SKM-1 treated with dmso at 0.1 percent for 144 hours (cell line): ENCODE data around the gene PTGES3L.
A peak's percentile ranks its signal among the peaks of the same experiment; 100 is the strongest.
"Not testable (repeated sequence)": the region's sequence is repeated elsewhere in the genome, so short reads cannot be mapped to it uniquely, and the experiment has no call there.

Experiments
- DNase-seq: peaks from one replicate; lab custom pipeline; 2025; ENCODE audit not compliant: unreplicated experiment; lab: John Stamatoyannopoulos, UW

The PTGES3L gene

GRCh38 chr17:43014649-43015542 lies 35.0 kb upstream of the PTGES3L start:
- DNase-seq, result no peak

- DNase-seq, result no peak
These were observed 34.3 kb upstream of the PTGES3L start for GRCh38 chr17:43014020-43014648.

DNA sequence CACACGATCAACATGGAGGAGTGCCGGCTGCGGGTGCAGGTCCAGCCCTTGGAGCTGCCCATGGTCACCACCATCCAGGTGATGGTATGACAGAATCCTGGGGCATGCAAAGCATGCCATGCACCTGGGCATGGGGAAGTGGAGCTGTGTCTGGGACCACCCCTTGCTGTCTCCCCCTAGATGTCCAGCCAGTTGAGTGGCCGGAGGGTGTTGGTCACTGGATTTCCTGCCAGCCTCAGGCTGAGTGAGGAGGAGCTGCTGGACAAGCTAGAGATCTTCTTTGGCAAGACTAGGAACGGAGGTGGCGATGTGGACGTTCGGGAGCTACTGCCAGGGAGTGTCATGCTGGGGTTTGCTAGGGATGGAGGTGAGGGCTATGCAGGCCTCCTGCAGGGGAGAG lies 33.4 kb upstream of the PTGES3L start:
- DNase-seq, result no peak

- DNase-seq, result no peak
These were observed 32.0 kb upstream of the PTGES3L start for GRCh38 chr17:43011728-43012472.

DNA sequence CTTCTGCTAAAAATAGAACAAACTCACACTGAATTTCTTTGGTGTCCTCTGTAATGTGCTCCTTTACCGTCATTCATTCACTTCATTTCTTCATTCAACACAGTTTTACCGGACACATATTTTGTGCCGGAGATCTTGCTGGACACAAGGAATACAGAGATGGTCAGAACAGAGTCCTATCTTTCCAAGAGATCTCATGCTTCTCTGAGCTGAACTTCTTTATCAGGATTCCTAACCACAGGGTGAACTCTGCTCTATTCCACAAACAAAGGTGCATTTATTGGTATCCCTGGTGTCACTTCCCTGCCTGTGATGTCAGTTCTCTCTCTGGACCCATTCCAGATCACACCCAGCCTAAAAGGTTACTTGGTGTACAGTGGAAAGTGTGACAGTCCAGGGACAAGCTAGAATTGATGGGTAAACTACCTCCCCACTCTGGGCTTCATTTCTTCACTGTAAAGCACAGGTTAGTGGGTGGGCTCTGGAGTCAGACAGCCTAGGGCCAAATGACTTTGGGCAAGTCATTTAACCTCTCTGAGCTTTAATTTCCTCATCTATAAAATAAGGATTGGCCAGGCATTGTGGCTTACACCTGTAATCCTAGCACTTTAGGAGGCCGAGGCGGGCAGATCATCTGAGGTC lies 30.9 kb upstream of the PTGES3L start:
- no peak for DNase-seq

GRCh38 chr17:43006639-43007551 lies 27.0 kb upstream of the PTGES3L start, which contains the start of gene IFI35:
Gene IFI35, plus strand, starts transcription at chr17:43006784. Its CDS starts 164 bp downstream, at chr17:43006948.
- peak; percentile 75 for DNase-seq

DNA sequence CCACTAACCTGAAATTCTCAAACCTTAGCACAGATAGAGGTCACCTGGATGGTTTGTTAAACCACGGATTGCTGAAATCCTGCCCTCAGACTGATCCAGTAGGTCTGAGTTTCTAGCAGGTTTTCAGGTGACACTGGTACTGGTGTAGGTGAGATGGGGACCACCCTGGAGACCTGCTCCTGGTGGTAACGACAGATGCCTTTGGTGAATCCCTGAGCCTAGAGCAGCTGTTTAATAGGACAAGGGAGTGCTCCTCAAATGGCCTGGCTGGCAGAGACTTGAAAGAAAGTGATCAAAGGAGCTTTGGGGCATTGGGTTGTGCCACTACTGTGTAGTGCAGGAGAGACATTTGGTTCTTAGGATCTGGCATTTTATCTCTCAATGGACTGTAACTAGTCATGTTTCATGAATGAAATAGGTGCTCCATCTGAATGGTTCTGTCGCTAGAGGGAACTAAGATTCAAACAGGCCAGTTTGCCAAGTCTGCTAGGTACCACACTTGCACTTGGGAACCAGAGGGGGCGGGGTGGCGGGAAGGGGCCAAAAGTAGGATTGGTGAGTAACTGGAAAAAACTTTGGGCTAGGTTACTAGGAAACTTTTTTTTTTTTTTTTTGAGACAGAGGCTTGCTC lies 23.8 kb upstream of the PTGES3L start:
- DNase-seq, result no peak

DNA sequence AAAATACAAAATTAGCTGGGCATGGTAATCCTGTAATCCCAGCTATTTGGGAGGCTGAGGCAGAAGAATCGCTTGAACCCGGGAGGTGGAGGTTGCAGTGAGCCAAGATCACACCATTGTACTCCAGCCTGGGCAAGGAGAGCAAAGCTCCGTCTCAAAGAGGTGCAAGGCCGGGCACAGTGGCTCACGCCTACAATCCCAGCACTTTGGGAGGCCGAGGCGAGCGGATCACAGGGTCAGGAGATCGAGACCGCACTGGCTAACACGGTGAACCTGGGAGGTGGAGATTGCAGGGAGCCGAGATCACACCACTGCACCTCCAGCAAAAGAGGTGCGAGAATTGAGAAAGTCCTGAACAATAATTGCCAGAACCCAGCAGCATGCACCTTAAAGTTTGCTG lies 21.0 kb upstream of the PTGES3L start:
- DNase-seq, result not testable (repeated sequence)

DNA sequence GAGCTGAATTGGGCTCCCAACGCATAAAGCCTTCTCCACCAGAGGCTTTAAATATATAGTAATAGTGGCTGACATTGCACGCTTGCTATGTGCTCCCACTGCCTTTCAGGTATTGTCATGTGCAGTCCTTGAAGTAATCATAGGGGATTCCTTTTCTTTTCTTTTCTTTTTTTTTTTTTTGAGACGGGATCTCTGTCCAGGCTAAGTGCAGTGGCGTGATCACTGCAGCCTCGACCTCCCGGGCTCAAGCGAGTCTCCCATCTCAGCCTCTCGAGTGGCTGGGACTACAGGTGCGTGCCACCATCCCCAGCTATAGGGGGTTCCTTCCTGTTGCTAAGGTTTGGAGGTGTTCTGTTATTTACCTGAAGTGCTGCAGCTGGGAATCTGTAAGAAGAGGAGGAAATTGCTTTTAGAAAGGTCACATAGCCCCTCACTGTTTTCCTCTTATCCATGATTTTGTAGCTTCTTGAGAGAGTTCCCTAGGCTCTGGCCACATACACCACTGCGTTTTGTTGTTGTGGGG lies 19.2 kb upstream of the PTGES3L start:
- DNase-seq, result no peak

DNA sequence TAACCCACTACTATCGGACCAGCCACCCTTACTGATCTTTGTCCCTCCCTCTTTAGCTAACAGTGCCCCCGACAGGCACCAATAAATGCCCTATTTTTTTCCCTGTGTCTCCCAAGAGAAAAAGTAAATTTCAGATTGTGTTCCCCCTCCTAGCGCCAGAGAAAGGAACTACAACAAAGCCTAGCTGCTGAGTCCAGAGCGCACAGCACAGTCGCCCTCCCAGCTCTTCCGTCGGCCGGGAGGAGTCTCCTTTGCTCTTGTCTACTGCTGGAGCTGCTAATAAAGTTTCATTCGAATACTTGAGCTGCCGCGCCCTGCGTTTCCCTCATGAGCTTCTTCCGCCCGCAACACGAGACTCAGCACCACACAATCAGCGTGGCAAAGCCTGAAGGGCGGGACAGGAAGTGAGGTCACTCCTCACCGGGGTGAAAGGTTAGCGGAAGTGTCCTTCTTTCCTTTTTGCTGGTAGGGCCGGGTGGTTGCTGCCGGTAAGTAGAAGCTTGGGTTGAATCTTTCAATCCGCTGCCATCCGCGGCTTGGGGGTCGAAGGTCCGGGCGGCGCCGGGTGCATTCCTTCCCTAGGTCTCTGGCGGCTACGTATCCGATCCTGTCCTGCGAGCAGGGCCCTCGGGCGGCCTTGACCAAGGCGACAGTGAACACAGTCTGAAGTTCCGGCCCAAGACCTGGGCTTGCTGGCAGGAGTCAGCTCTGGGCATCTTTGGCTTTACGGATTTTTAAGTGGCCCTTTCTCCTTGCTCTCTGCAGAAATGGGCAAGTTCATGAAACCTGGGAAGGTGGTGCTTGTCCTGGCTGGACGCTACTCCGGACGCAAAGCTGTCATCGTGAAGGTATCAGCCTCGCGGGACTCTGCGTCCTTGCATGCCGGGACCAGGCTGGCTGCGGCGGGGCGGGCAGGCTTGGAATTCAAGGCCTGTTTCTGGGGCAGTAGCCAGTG lies 18.4 kb upstream of the PTGES3L start, which contains the start of gene RPL27:
Gene RPL27, plus strand, starts transcription at position 436 of the 955 bp plus-strand sequence. Its CDS starts 332 bp downstream, at position 768.
- peak; percentile 100 for DNase-seq

- no peak for DNase-seq
These were observed 17.6 kb upstream of the PTGES3L start for GRCh38 chr17:42997390-42997983.

GRCh38 chr17:42993913-42994312 lies 14.0 kb upstream of the PTGES3L start:
- DNase-seq, result not testable (repeated sequence)

- DNase-seq, result no peak
These were observed 13.0 kb upstream of the PTGES3L start for GRCh38 chr17:42992872-42993271.

DNA sequence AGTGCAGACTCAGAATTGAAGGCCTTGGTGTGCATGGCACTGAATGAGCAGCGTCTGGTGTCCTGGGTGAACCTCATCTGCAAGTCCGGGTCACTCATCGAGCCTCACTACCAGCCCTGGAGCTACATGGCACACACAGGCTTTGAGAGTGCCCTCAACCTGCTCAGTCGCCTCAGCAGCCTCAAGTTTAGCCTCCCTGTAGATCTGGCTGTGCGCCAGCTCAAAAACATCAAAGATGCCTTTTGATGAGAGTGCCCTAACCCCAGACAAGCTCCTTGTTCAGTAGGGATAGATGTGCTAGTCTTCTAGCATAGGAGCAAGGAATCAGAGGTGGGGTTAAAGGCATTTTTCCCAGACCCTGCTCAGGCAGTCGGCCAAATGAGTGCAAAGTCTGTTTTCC lies 11.6 kb upstream of the PTGES3L start:
- DNase-seq, result no peak

DNA sequence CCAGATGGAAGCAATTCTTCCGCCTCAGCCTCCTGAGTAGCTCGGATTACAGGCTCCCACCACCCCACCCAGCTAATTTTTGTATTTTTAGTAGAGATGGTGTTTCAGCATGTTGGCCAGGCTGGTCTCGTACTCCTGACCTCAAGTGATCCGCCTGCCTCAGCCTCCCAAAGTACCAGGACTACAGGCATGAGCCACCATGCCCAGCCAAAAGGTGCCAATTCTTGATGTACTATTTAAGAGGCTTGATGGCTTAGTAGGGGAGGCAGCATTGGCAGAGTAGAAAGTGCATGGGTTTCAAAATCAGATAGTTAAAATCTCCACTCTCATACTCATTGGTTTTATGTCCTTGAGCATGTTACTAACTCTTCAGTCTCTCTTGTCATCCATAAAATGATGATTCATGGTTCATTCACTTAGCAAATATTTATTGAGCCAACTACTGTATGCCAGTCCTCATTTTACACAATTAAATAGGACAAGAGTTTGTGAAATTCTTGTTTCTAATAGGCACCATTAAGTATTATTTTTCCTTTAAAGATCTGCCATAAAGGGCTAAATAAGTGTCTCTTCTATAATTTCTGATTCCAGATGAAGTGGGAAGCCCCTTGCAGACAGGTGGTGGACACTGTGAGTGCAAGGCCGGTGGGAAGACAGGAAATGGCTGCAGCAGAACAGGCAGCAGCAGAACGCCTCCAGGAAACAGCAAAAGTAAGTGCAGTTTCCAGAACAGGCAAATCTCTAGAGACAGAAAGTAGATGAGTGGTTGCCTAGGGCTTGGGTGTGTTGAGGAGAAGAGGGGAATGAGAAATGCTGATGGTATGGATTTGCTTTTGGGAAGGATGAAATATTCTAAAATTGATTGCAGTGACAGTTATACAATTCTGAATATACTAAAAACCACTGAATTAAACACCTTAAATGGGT lies 10.1 kb upstream of the PTGES3L start:
- no peak for DNase-seq

DNA sequence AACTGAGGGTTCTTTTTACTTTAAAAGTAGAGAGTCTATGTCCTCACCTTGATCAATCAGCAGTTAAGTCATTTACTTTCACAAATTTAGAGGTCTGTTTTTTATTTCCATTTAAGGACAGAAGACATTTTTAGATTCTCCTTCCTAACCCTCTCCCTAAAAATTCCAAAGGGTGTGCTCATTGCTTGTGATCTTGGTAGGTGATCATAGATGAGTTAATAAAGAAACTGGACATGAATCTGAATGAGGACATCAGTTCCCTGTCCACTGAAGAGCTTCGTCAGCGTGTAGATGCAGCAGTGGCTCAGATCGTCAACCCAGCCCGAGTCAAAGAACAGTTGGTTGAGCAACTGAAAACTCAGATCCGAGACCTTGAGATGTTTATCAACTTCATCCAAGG lies 9.3 kb upstream of the PTGES3L start:
- DNase-seq, result no peak

DNA sequence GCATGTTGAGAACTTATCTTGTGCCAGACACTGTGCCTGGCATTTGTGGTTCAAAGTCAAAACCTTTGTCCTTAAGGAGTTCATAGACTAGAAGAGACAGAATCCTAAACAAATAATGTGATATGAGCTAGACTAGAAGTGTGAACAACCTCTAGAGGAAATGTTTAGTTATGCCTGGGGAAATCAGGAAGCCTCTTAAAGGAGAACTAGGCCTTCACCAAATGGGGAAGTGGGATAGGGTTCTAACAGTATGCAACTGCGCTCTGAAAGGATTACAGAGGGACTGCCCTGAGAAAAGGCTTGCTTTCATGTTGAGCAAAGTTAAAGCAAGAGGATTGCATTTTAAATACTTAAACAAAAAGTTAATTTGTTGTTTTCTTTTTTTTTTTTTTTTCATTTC lies 5.3 kb upstream of the PTGES3L start:
- peak; percentile 97 for DNase-seq
